GOT3 (cell line): ENCODE results near the gene FZD1.

Experiments used
- DNase-seq: peaks from one replicate; lab custom pipeline; 2025; ENCODE audit warnings: mixed read lengths; lab: John Stamatoyannopoulos, UW

Gene FZD1

GRCh38 chr7:91264046-91264923, at the start of gene FZD1:
Gene FZD1 (plus strand): TSS chr7:91264433. CDS start chr7:91264881, 448 bp downstream.
- peak; percentile 81 for DNase-seq

GRCh38 chr7:91226411-91226810, 37.8 kb upstream of the FZD1 start:
- DNase-seq = no peak

GRCh38 chr7:91228327-91228726, 35.9 kb upstream of the FZD1 start:
- DNase-seq = no peak

- DNase-seq = no peak
Measured at GRCh38 chr7:91228927-91229558, 35.2 kb upstream of the FZD1 start.

GRCh38 chr7:91230100-91230499, 34.1 kb upstream of the FZD1 start:
- DNase-seq = no peak

- no peak for DNase-seq
Measured at GRCh38 chr7:91230503-91230902, 33.7 kb upstream of the FZD1 start.

- DNase-seq = no peak
Measured at GRCh38 chr7:91233212-91233611, 31.0 kb upstream of the FZD1 start.

GRCh38 chr7:91235211-91235832, 28.9 kb upstream of the FZD1 start:
- DNase-seq = no peak

- no peak for DNase-seq
Measured at GRCh38 chr7:91239171-91239604, 25.0 kb upstream of the FZD1 start.

- no peak for DNase-seq
Measured at GRCh38 chr7:91239772-91240171, 24.5 kb upstream of the FZD1 start.

- DNase-seq = no peak
Measured at GRCh38 chr7:91240376-91240941, 23.8 kb upstream of the FZD1 start.

- no peak for DNase-seq
Measured at GRCh38 chr7:91242097-91242844, 22.0 kb upstream of the FZD1 start.

- DNase-seq = no peak
Measured at GRCh38 chr7:91243591-91244301, 20.5 kb upstream of the FZD1 start.

GRCh38 chr7:91247500-91247899, 16.7 kb upstream of the FZD1 start:
- no peak for DNase-seq

GRCh38 chr7:91248996-91249395, 15.2 kb upstream of the FZD1 start:
- no peak for DNase-seq

- DNase-seq = no peak
Measured at GRCh38 chr7:91249506-91250233, 14.6 kb upstream of the FZD1 start.

- no peak for DNase-seq
Measured at GRCh38 chr7:91250706-91251105, 13.5 kb upstream of the FZD1 start.

- DNase-seq = no peak
Measured at GRCh38 chr7:91251877-91252276, 12.4 kb upstream of the FZD1 start.

- no peak for DNase-seq
Measured at GRCh38 chr7:91263384-91264045, 718 bp upstream of the FZD1 start.
